Stimulated activated CD8-positive, alpha-beta memory T cell treated with anti-CD3 and anti-CD28 coated beads, Interleukin-12 subunit alpha, Interleukin-12 subunit beta, amount 100 ng/mL, for 4 hours (primary cell): ENCODE data around the gene TNN.

ENCODE experiments used
- DNase-seq: peaks from one replicate; pipeline ENCODE4 v3.0.0-alpha.2; 2020; ENCODE audit warnings: low read depth

The TNN gene

GRCh38 chr1:175146529-175147213 lies 79.0 kb downstream of the TNN start:
- DNase-seq, result peak; percentile 27

- no peak for DNase-seq
Observed at GRCh38 chr1:175147569-175147968, 79.9 kb downstream of the TNN start.

GRCh38 chr1:175148068-175148467 lies 80.4 kb downstream of the TNN start:
- DNase-seq, result no peak

GRCh38 chr1:175150596-175151319 lies 83.1 kb downstream of the TNN start:
- no peak for DNase-seq

GRCh38 chr1:175152006-175152652 lies 84.5 kb downstream of the TNN start:
- peak; percentile 45 for DNase-seq

- peak; percentile 53 for DNase-seq
Observed at GRCh38 chr1:175154629-175155472, 87.2 kb downstream of the TNN start.

- no peak for DNase-seq
Observed at GRCh38 chr1:175155473-175155856, 87.8 kb downstream of the TNN start.

GRCh38 chr1:175155936-175156335 lies 88.3 kb downstream of the TNN start:
- DNase-seq, result no peak

- DNase-seq, result no peak
Observed at GRCh38 chr1:175157200-175157599, 89.6 kb downstream of the TNN start.

GRCh38 chr1:175158170-175158591 lies 90.5 kb downstream of the TNN start:
- no peak for DNase-seq

- DNase-seq, result no peak
Observed at GRCh38 chr1:175162955-175163354, 95.3 kb downstream of the TNN start.

- DNase-seq, result no peak
Observed at GRCh38 chr1:175163702-175164101, 96.1 kb downstream of the TNN start.

- no peak for DNase-seq
Observed at GRCh38 chr1:175164751-175165150, 97.1 kb downstream of the TNN start.

- no peak for DNase-seq
Observed at GRCh38 chr1:175166746-175167145, 99.1 kb downstream of the TNN start.

GRCh38 chr1:175167861-175168260 lies 100.2 kb downstream of the TNN start:
- DNase-seq, result no peak

GRCh38 chr1:175168782-175169181 lies 101.1 kb downstream of the TNN start:
- DNase-seq, result no peak

GRCh38 chr1:175169286-175170018 lies 101.8 kb downstream of the TNN start:
- DNase-seq, result no peak

- no peak for DNase-seq
Observed at GRCh38 chr1:175171036-175171913, 103.6 kb downstream of the TNN start.

GRCh38 chr1:175172503-175172902 lies 104.9 kb downstream of the TNN start:
- DNase-seq, result no peak

GRCh38 chr1:175173531-175173930 lies 105.9 kb downstream of the TNN start:
- DNase-seq, result no peak
